ENCODE measurements around the gene PROB1. TPM values are rescaled to one million over a fixed set of nuclear protein-coding genes. Genes with fewer than 3 reads are reported as not detected.

PROB1 gene
- total and polyA plus RNA-seq, 2 of the 13 experiments (the other 11 are each of a cell fraction or from before 2014, with no cell fraction given): 0.69 to 1.1 TPM

GRCh38 chr5:139439013-139439903 is 44.4 kb upstream of the PROB1 start, which contains the start of gene DNAJC18 (continued):
- TF ChIP-seq NFE2L2 (IDR thresholded peaks at IDR 0.05; ENCODE audit: low read length): no peak
- no peak for TF ChIP-seq FOSL1 (CRISPR knock-in tag; IDR thresholded peaks at IDR 0.05; ENCODE audit: borderline replicate concordance)
- TF ChIP-seq RFXAP (CRISPR knock-in tag; IDR thresholded peaks at IDR 0.05; ENCODE audit: borderline replicate concordance): no peak
- TF ChIP-seq BRF2 (CRISPR knock-in tag; IDR thresholded peaks at IDR 0.05): no peak
- TF ChIP-seq SSRP1 (CRISPR knock-in tag; IDR thresholded peaks at IDR 0.05): no peak
- peak; percentile 91 for TF ChIP-seq HCFC1 (IDR thresholded peaks at IDR 0.05; ENCODE audit: low read depth, low read length)
- peak; percentile 71 for TF ChIP-seq MAX (IDR thresholded peaks at IDR 0.05)
- TF ChIP-seq KLF16 (CRISPR knock-in tag; IDR thresholded peaks at IDR 0.05): no peak; a peak in 2 of 4 replicates
- TF ChIP-seq ZFP37 (CRISPR knock-in tag; IDR thresholded peaks at IDR 0.05; ENCODE audit: borderline replicate concordance): peak; percentile 25; the same call in 1 of the 2 replicates
- TF ChIP-seq ZNF354B (CRISPR knock-in tag; IDR thresholded peaks at IDR 0.05): 0 out of 2 replicates have a peak, but pooled peaks have one; percentile 14
- no peak for TF ChIP-seq ZNF619 (CRISPR knock-in tag; IDR thresholded peaks at IDR 0.05)
- TF ChIP-seq EEA1 (CRISPR knock-in tag; IDR thresholded peaks at IDR 0.05; ENCODE audit: borderline replicate concordance): no peak
- TF ChIP-seq TGIF2 (CRISPR knock-in tag; IDR thresholded peaks at IDR 0.05): no peak
- TF ChIP-seq GLI4 (CRISPR knock-in tag; IDR thresholded peaks at IDR 0.05; ENCODE audit: borderline replicate concordance): peak; percentile 76; the same call in 1 of the 2 replicates
- TF ChIP-seq MLX (CRISPR knock-in tag; IDR thresholded peaks at IDR 0.05): no peak
- no peak for TF ChIP-seq HBP1 (CRISPR knock-in tag; IDR thresholded peaks at IDR 0.05; ENCODE audit: low read depth)
- no peak for TF ChIP-seq MAFK (conservative IDR thresholded peaks at IDR 0.05 in 1 of 2, IDR thresholded peaks at IDR 0.05 in 1 of 2; ENCODE audit: low read length in 2 of 2)
- TF ChIP-seq ZNF724P (CRISPR knock-in tag; IDR thresholded peaks at IDR 0.05; ENCODE audit: borderline replicate concordance): no peak
- no peak for TF ChIP-seq WIZ (CRISPR knock-in tag; IDR thresholded peaks at IDR 0.05)
- 0 out of 2 replicates have a peak, but pooled peaks have one; percentile 24 for TF ChIP-seq ZNF792 (CRISPR knock-in tag; IDR thresholded peaks at IDR 0.05)
- 0 out of 2 replicates have a peak, but pooled peaks have one; percentile 9 for TF ChIP-seq FOSL2 (CRISPR knock-in tag; IDR thresholded peaks at IDR 0.05)
- peak; percentile 42; the same call in 1 of the 2 replicates for TF ChIP-seq NFATC3 (CRISPR knock-in tag; IDR thresholded peaks at IDR 0.05)
- TF ChIP-seq PRPF4 (IDR thresholded peaks at IDR 0.05; ENCODE audit: low read depth, low read length, poor library complexity, severe bottlenecking): no peak
- no peak for TF ChIP-seq TP53 (CRISPR knock-in tag; conservative IDR thresholded peaks at IDR 0.05)
